Right atrium auricular region (tissue), 2 donors: ENCODE results near the gene MLPH. TPM values are rescaled to one million over a fixed set of nuclear protein-coding genes. Genes with fewer than 3 reads are reported as not detected.

Source experiments
- DNase-seq: peaks from one replicate; pipeline ENCODE4 v3.0.0-alpha.2; 2019; ENCODE audit warnings: low spot score
- H3K27ac ChIP-seq, 2 donors: fragments of 200-600 bp; sonication (generic); 1 replicate in 1 of 2; 2 replicates in 1 of 2; pipeline ENCODE4 v1.5.1; 2016 to 2019
- H3K27me3 ChIP-seq, 2 donors: fragments of 200-600 bp; sonication (generic); one replicate each; pipeline versions ENCODE4 v1.5.1 to v1.6.0; 2017 to 2019
- H3K36me3 ChIP-seq: fragments of 200-600 bp; sonication (generic); one replicate; pipeline ENCODE4 v1.5.1; 2016
- H3K4me1 ChIP-seq, 2 donors: fragments of 200-600 bp; sonication (generic); one replicate each; pipeline versions ENCODE4 v1.5.1 to v1.6.0; 2017 to 2019
- H3K4me3 ChIP-seq, 2 donors: fragments of 200-600 bp; sonication (generic); 1 replicate in 1 of 2; 2 replicates in 1 of 2; pipeline ENCODE4 v1.5.1; 2017 to 2019; ENCODE audit warnings: mild to moderate bottlenecking in 1 of 2, moderate library complexity in 1 of 2
- H3K9me3 ChIP-seq, 2 donors: fragments of 200-600 bp; sonication (generic); one replicate each; pipeline ENCODE4 v1.5.1; 2019
- total RNA-seq, 2 donors: library from RNA; depleted of rRNA; stranded (reverse); fragments of >200 nt; gene quantifications; one replicate each; pipeline ENCODE4 v1.1.0, GENCODE V29; 2016
- TF ChIP-seq, protein P1 (sequence below), 2 donors: fragments of 200-600 bp; sonication (generic); IDR thresholded peaks; one replicate each; pipeline ENCODE4 v1.5.1; 2019; ENCODE audit warnings: antibody characterized with exemption in 2 of 2

The MLPH gene
- total RNA-seq, 2 donors from 2014 or later, result 27.1 to 108 TPM

DNA sequence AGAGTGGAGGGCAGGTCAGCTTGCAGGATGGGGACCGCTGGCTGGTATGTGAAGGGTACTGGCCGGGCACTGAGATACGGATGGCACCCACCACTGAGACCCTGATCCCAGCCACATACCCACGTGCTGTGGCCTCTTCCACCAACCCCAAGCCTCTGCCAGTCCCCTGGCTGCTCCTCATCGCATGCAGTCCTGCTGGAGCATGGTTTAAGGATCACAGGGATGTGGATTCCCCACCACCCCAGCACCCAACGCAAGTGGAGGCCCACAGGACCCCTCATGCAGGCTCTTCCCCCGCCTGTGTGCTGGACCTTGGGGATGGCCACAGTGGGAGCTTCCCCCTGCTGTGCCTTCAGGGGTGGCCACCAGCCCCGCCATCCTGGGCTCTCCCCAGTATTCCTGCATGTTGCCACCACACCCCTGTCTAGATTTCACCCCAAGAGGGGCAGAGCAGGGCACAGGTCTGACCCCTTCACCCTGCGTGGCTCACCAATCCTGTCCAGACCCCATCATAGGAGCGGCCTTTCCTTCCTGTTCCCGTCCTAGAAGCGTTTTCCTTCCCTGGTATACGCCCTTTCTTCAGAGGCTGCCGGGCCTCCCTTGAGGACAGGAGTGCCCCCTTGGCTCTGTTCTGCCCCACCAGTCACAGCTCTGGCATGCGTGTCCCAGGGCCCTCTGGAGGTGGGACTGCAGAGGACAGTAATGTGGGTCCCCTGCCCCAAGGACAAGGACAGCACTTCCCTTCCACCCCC is 18.3 kb downstream of the MLPH start:
- no peak for DNase-seq
- no peaks in the 10 kb centered on the region for H3K36me3 ChIP-seq
- H3K27ac ChIP-seq, result no peak overlapping the region
- peaks cover 0 to 34% of the 10 kb centered on the region in 2 donors for H3K4me1 ChIP-seq
- no peaks in the 10 kb centered on the region for H3K9me3 ChIP-seq
- TF ChIP-seq, protein P1, sequence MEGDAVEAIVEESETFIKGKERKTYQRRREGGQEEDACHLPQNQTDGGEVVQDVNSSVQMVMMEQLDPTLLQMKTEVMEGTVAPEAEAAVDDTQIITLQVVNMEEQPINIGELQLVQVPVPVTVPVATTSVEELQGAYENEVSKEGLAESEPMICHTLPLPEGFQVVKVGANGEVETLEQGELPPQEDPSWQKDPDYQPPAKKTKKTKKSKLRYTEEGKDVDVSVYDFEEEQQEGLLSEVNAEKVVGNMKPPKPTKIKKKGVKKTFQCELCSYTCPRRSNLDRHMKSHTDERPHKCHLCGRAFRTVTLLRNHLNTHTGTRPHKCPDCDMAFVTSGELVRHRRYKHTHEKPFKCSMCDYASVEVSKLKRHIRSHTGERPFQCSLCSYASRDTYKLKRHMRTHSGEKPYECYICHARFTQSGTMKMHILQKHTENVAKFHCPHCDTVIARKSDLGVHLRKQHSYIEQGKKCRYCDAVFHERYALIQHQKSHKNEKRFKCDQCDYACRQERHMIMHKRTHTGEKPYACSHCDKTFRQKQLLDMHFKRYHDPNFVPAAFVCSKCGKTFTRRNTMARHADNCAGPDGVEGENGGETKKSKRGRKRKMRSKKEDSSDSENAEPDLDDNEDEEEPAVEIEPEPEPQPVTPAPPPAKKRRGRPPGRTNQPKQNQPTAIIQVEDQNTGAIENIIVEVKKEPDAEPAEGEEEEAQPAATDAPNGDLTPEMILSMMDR (IDR thresholded peaks at IDR 0.05), result no peak
- H3K4me3 ChIP-seq, result no peak overlapping the region
- no peaks in the 10 kb centered on the region for H3K27me3 ChIP-seq

DNA sequence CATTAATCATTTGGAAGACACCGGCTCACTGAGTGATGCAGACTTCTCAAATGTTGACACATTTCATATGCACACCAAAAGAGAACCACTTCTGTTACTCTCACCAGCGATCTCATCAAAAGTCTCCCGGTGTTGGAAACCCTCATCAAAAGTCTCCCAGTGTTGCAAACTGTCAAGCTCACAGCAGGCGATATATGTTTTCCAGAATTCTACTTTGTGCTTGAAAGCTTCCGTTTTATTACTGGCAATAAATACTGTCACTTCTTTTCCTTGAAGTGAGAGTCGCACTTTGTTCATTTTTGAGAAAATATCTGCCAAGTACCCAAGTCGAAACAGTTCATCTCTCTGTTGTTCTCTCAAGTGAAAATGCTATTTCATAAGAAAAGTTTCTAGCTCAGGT is 20.5 kb downstream of the MLPH start:
- TF ChIP-seq, protein P1 (IDR thresholded peaks at IDR 0.05), result no peak
- Histone ChIP-seq H3K4me3 (no peak overlapping the region), H3K9me3 (no peaks in the 10 kb centered on the region), H3K27ac (no peak overlapping the region), H3K4me1 (peaks cover 0 to 33% of the 10 kb centered on the region in 2 donors), H3K36me3 (no peaks in the 10 kb centered on the region), H3K27me3 (no peaks in the 10 kb centered on the region)
- no peak for DNase-seq

DNA sequence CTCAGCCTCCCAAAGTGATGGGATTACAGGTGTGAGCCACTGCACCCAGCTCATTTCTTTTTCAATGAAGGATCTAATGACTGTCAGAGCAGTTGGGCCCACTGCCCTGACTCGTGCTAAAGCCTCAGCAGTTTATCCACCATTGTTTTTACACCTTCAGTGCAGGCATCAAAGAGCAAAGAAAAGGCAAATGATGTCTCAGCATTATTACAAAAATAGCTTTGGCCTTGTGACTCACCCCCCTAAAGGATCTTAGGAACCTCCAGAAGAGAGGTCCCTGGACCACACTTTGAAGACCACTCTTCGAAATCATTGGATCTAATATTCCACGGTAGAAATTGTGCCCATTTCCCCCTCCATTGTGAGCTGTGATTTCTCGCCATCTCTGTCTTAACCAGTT is 21.3 kb downstream of the MLPH start:
- no peaks in the 10 kb centered on the region for H3K36me3 ChIP-seq

DNA sequence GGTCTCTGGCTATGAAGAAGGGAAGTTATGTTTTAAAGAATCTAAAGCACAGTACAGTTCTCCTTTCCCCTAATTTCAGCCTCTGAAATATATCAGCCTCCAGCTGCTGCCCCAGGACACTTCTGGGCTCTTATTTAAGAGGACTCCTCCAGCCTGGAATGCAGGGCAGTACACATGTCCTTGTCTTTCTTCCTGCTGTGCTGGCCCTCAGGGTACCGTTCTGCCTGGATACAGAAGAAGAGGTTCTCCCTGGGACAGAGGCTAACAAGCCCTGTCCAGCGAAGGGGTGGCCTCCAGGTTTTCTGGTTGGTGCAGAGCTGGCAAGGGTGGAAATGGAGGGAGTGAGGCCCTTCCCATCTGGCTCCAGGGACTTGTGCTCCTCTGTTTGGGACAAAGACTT is 22.1 kb downstream of the MLPH start:
- H3K9me3 ChIP-seq, result no peaks in the 10 kb centered on the region
- TF ChIP-seq, protein P1 (IDR thresholded peaks at IDR 0.05), result no peak
- peak overlapping the region in 1 of 2 donors; percentile 46 for H3K27ac ChIP-seq
- peaks cover 0 to 46% of the 10 kb centered on the region in 2 donors for H3K4me1 ChIP-seq
- H3K36me3 ChIP-seq, result no peaks in the 10 kb centered on the region
- no peak for DNase-seq
- no peak overlapping the region for H3K4me3 ChIP-seq
- H3K27me3 ChIP-seq, result no peaks in the 10 kb centered on the region

More for the DNA sequence above, 21.3 kb downstream of the MLPH start:
- Histone ChIP-seq H3K4me3 (no peak overlapping the region), H3K27ac (peak overlapping the region in 1 of 2 donors; percentile 46), H3K27me3 (no peaks in the 10 kb centered on the region), H3K9me3 (no peaks in the 10 kb centered on the region), H3K4me1 (peaks cover 0 to 38% of the 10 kb centered on the region in 2 donors)
- DNase-seq, result no peak
- TF ChIP-seq, protein P1 (IDR thresholded peaks at IDR 0.05), result no peak

DNA sequence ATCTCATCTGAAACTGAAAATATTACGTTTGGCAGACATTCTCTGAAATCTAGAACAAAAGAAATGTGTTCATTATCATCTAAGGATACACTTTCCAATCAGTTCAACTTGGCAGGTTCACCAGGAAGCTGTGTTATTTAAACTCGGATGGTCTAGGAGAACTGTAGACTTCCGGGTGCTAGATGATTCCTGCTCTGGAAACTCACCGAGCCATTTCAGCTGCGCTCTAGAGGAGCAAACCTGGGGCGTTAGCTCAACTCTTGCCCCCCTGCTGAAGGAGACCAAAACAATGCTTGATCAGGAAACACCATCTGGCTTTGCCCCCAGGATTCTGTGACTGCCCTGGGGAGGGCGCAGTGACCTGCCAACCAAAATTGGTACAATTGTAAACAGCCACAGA is 22.9 kb downstream of the MLPH start:
- peaks cover 0 to 52% of the 10 kb centered on the region in 2 donors for H3K4me1 ChIP-seq
- peak overlapping the region in 1 of 2 donors; percentile 32 for H3K27ac ChIP-seq
- DNase-seq, result no peak
- no peaks in the 10 kb centered on the region for H3K36me3 ChIP-seq
- no peaks in the 10 kb centered on the region for H3K9me3 ChIP-seq
- no peaks in the 10 kb centered on the region for H3K27me3 ChIP-seq
- H3K4me3 ChIP-seq, result no peak overlapping the region
- TF ChIP-seq, protein P1 (IDR thresholded peaks at IDR 0.05), result no peak
